H1 (cell line): ENCODE data around the gene GNB1. TPM values are rescaled to one million over a fixed set of nuclear protein-coding genes. Genes with fewer than 3 reads are reported as not detected.

ENCODE experiments used
- CHD1 ChIP-seq: IDR thresholded peaks from 2 replicates; pipeline ENCODE4 v1.6.1; 2012; ENCODE audit warnings: low read depth, low read length, improper control_type of control experiment
- CREB1 ChIP-seq: IDR thresholded peaks from 2 replicates; pipeline ENCODE4 v1.6.1; 2012; ENCODE audit warnings: inconsistent platforms
- HDAC2 ChIP-seq, 2 experiments: fragments of 300-600 bp in 1 of 2; sonication (generic) in 1 of 2; IDR thresholded peaks; 2 replicates each; pipeline ENCODE4 v1.6.1; 2011 to 2012; ENCODE audit warnings: low read depth in 2 of 2, low read length in 2 of 2, mild to moderate bottlenecking in 2 of 2, moderate library complexity in 2 of 2, borderline replicate concordance in 1 of 2, inconsistent platforms in 1 of 2
- NANOG ChIP-seq: IDR thresholded peaks from 2 replicates; pipeline ENCODE4 v1.6.1; 2011; ENCODE audit warnings: low read length, low read depth, mild to moderate bottlenecking, inconsistent platforms; ENCODE audit not compliant: insufficient read depth, poor library complexity, severe bottlenecking
- POLR2A ChIP-seq, 2 experiments: IDR thresholded peaks; 1 replicate in 1 of 2; 2 replicates in 1 of 2; pipeline ENCODE4 v1.6.1; 2011; ENCODE audit warnings: low read depth in 2 of 2, low read length in 2 of 2, mild to moderate bottlenecking in 2 of 2; ENCODE audit errors: control extremely low read depth in 1 of 2
- POLR2AphosphoS5 ChIP-seq: IDR thresholded peaks from 2 replicates; pipeline ENCODE4 v1.6.1; 2011; ENCODE audit warnings: low read depth, low read length
- RAD21 ChIP-seq, 2 experiments: IDR thresholded peaks in 1 of 2; conservative IDR thresholded peaks in 1 of 2; 2 replicates each; pipeline ENCODE4 v1.6.1; 2011; ENCODE audit warnings: low read depth in 2 of 2, low read length in 2 of 2, improper control_type of control experiment in 1 of 2, inconsistent platforms in 1 of 2, mild to moderate bottlenecking in 1 of 2, moderate library complexity in 1 of 2
- RBBP5 ChIP-seq: IDR thresholded peaks from 2 replicates; pipeline ENCODE4 v1.7.1; 2012; ENCODE audit warnings: low read depth, mild to moderate bottlenecking, inconsistent platforms, low read length, moderate library complexity, borderline replicate concordance
- polyA plus RNA-seq, 7 experiments: library from polyadenylated mRNA; depleted of rRNA in 3 of 7; stranded (reverse) in 5 of 7; unstranded in 2 of 7; fragments of >200 nt in 5 of 7; fragments of 200-250 nt in 2 of 7; gene quantifications; 1 replicate in 5 of 7; 2 replicates in 1 of 7; 4 replicates in 1 of 7; pipeline versions ENCODE4 v1.2.1 to v1.2.3, GENCODE V29; 2011 to 2013; ENCODE audit warnings: missing spikeins in 2 of 7, mixed read lengths in 2 of 7
- total RNA-seq: library from RNA; stranded (reverse); fragmentation: NEBNext Ultra II Directional; extraction: Animal tissue kit (Norgen Biotek cat#: 25700); gene quantifications from 2 replicates; pipeline ENCODE4 v1.2.1, GENCODE V29; 2021
- TF ChIP-seq, protein P1 (sequence below): IDR thresholded peaks from 2 replicates; pipeline ENCODE4 v1.6.1; 2012; ENCODE audit warnings: low read length, inconsistent platforms

GNB1 gene
- total and polyA plus RNA-seq, 2 of the 8 experiments (the other 6 are each of a cell fraction or from before 2014, with no cell fraction given): 343 to 382 TPM

DNA sequence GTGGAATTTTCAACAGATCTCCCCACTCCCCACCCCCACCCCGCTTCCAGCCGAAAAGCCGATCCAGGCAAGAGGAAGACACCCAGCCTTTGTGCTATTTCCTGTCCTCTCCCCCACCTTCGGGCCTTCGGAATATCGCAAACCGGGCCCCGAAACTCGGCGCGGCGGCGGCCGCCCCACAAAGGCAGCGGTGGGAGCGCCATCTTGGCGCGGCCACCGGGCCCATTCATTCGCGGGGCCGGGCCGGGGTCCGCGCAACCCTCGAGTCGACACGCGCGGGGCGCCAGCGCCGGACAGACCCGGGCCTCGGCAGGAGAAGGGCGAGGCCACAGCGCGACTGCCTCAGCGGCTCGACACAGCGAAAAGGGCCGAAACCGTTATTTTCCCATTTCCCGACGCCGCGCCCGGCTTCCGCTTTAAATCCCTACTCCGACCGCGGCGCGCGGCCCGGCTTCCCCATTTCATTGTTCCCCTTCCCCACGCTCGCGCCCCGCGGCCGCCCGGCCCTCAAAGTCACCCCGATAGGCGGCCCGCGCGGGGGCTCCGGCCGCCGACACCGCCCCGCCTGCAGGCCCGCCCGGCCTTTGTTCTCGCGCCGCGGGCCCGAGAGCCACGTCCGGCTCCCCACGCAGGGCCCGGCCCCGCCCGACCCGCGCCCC is 911 bp downstream of the GNB1 start (continued):
- no peak for TF ChIP-seq RAD21 (IDR thresholded peaks at IDR 0.05 in 1 of 2, conservative IDR thresholded peaks at IDR 0.05 in 1 of 2; ENCODE audit: low read depth in 2 of 2, low read length in 2 of 2)
- peak in 1 of 2 experiments; percentile 61; a peak in 1 of 4 replicates for TF ChIP-seq HDAC2 (IDR thresholded peaks at IDR 0.05; ENCODE audit: borderline replicate concordance in 1 of 2, low read depth in 2 of 2, low read length in 2 of 2)
- TF ChIP-seq POLR2AphosphoS5: no peak
- TF ChIP-seq CHD1: no peak; the same call in 1 of the 2 replicates
- no peak for TF ChIP-seq CREB1
- peak in 1 of 2 experiments; percentile 42; a peak in 2 of 3 replicates for TF ChIP-seq POLR2A (IDR thresholded peaks at IDR 0.05; ENCODE audit: control extremely low read depth in 1 of 2, low read depth in 2 of 2, low read length in 2 of 2)
- no peak for TF ChIP-seq NANOG
- TF ChIP-seq RBBP5: 0 out of 2 replicates have a peak, but pooled peaks have one; percentile 78
- TF ChIP-seq, protein P1, sequence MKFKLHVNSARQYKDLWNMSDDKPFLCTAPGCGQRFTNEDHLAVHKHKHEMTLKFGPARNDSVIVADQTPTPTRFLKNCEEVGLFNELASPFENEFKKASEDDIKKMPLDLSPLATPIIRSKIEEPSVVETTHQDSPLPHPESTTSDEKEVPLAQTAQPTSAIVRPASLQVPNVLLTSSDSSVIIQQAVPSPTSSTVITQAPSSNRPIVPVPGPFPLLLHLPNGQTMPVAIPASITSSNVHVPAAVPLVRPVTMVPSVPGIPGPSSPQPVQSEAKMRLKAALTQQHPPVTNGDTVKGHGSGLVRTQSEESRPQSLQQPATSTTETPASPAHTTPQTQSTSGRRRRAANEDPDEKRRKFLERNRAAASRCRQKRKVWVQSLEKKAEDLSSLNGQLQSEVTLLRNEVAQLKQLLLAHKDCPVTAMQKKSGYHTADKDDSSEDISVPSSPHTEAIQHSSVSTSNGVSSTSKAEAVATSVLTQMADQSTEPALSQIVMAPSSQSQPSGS: no peak
